Posterior cingulate gyrus (tissue), 11 donors: Measurements from ENCODE around the gene PLCG1.

Experiments
- DNase-seq, 10 donors: peaks; one replicate each; pipeline versions ENCODE4 v3.0.0 to v3.0.0-alpha.2; 2020 to 2021; ENCODE audit warnings: mixed read lengths in 3 of 10
- intact Hi-C: fragments of 100-400 bp; cut with DNase I; formaldehyde crosslinking; loops from one replicate; pipeline ENCODE4 v1.15.1; 2023

PLCG1 gene

GRCh38 chr20:41163821-41164220 lies 26.5 kb downstream of the PLCG1 start:
- peak in 1 of 10 donors; percentile 57 for DNase-seq
- intact Hi-C loops: no loop called here

- DNase-seq: peak in 2 of 10 donors; percentile 61 to 84
- intact Hi-C loops: no loop called here
Observed at GRCh38 chr20:41165001-41165882, 27.9 kb downstream of the PLCG1 start.

GRCh38 chr20:41166201-41167117 lies 29.1 kb downstream of the PLCG1 start:
- peak in 2 of 10 donors; percentile 73 to 74 for DNase-seq
- intact Hi-C loops: no loop called here

GRCh38 chr20:41167118-41167470 lies 29.8 kb downstream of the PLCG1 start:
- intact Hi-C loops: no loop called here

GRCh38 chr20:41167481-41168253 lies 30.3 kb downstream of the PLCG1 start:
- intact Hi-C loops: no loop called here
- DNase-seq: peak in 2 of 10 donors; percentile 24 to 27

More at GRCh38 chr20:41167118-41167470, 29.8 kb downstream of the PLCG1 start:
- DNase-seq: peak in 2 of 10 donors; percentile 17 to 53

- DNase-seq: peak in 2 of 10 donors; percentile 55 to 82
- intact Hi-C loops: no loop called here
Observed at GRCh38 chr20:41168281-41169161, 31.2 kb downstream of the PLCG1 start.

GRCh38 chr20:41169162-41169690 lies 31.9 kb downstream of the PLCG1 start:
- intact Hi-C loops: no loop called here
- no peak for DNase-seq

GRCh38 chr20:41169791-41170351 lies 32.5 kb downstream of the PLCG1 start:
- intact Hi-C loops: loop anchor here (5.0 kb wide), 2 partner anchors 77 to 242 kb away; no protein-coding TSS in a partner anchor
- peak in 3 of 10 donors; percentile 4 to 72 (median 70) for DNase-seq

- DNase-seq: peak in 4 of 10 donors; percentile 6 to 82 (median 46)
- intact Hi-C loops: loop anchor here (5.0 kb wide), 2 partner anchors 77 to 242 kb away; no protein-coding TSS in a partner anchor
Observed at GRCh38 chr20:41170386-41171105, 33.2 kb downstream of the PLCG1 start.

- intact Hi-C loops: loop anchor here (5.0 kb wide), 2 partner anchors 75 to 240 kb away; no protein-coding TSS in a partner anchor
- DNase-seq: peak in 5 of 10 donors; percentile 1 to 46 (median 3)
Observed at GRCh38 chr20:41171736-41172295, 34.5 kb downstream of the PLCG1 start.

- intact Hi-C loops: loop anchor here (1.0 to 5.0 kb wide), 4 partner anchors 60 to 240 kb away; partner anchors contain the start of gene LPIN3
- peak in 5 of 10 donors; percentile 12 to 86 (median 25) for DNase-seq
Observed at GRCh38 chr20:41172296-41173140, 35.2 kb downstream of the PLCG1 start.

- DNase-seq: peak; percentile 82 to 98 (median 92)
- intact Hi-C loops: loop anchor here (1.0 to 5.0 kb wide), 4 partner anchors 59 to 239 kb away; partner anchors contain the start of gene LPIN3
Observed at GRCh38 chr20:41173161-41173721, 35.9 kb downstream of the PLCG1 start.

GRCh38 chr20:41173791-41174341 lies 36.5 kb downstream of the PLCG1 start:
- intact Hi-C loops: loop anchor here (1.0 to 5.0 kb wide), 4 partner anchors 58 to 238 kb away; partner anchors contain the start of gene LPIN3
- peak in 5 of 10 donors; percentile 7 to 68 (median 14) for DNase-seq

- intact Hi-C loops: loop anchor here (5.0 kb wide), 2 partner anchors 73 to 238 kb away; no protein-coding TSS in a partner anchor
- peak in 5 of 10 donors; percentile 6 to 71 (median 13) for DNase-seq
Observed at GRCh38 chr20:41174373-41174772, 37.0 kb downstream of the PLCG1 start.

- intact Hi-C loops: loop anchor here (5.0 kb wide), 2 partner anchors 73 to 238 kb away; no protein-coding TSS in a partner anchor
- peak in 5 of 10 donors; percentile 7 to 66 (median 14) for DNase-seq
Observed at GRCh38 chr20:41174782-41175181, 37.4 kb downstream of the PLCG1 start.
